ENCODE measurements around the gene HDAC9.

DNA sequence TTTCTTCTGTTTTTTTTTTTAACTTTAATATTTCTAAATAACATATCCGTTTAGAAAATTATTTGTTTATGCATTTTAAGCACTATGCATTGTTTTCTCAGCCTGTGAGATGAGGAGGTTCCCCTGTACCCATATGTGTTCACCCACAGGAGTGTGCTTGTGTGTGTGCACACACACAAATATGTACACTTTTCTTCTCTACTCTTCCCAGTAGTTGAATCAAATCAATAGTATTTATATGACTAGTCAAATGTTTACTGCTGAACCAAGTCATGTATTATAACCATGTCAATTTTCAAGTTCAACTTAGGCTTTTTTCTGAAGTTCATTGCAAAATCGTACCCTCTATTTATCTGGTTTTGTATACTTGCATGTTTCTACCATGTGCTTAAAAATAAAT is 37.3 kb downstream of the HDAC9 start:
- TF ChIP-seq POLR2A (IDR thresholded peaks at IDR 0.05; ENCODE audit: low read depth, low read length) (no peak), TAF1 (IDR thresholded peaks at IDR 0.05; ENCODE audit: borderline replicate concordance, low read depth, low read length) (no peak), POLR2AphosphoS5 (IDR thresholded peaks at IDR 0.05; ENCODE audit: low read depth, low read length) (no peak)

Measured in GM12892 (cell line).